Neural cell (in vitro differentiated cells): ENCODE data around the gene PGM2L1. TPM values are rescaled to one million over a fixed set of nuclear protein-coding genes. Genes with fewer than 3 reads are reported as not detected.

Experiments used
- H2AFZ ChIP-seq: fragments of 200-600, 300-800 bp; sonication (generic), shearing (Covaris generic); 2 replicates; pipeline ENCODE4 v1.6.0; 2014; ENCODE audit warnings: low read depth, mild to moderate bottlenecking, antibody characterized with exemption, low read length, moderate library complexity
- H3F3A ChIP-seq: fragments of 200-600 bp; shearing (Covaris generic); 2 replicates; pipeline ENCODE4 v1.6.1; 2016; ENCODE audit warnings: mild to moderate bottlenecking, moderate library complexity, mixed read lengths, antibody characterized with exemption, low read length; ENCODE audit not compliant: insufficient read depth, poor library complexity, severe bottlenecking
- H3K27ac ChIP-seq: fragments of 200-600, 300-800 bp; sonication (generic), shearing (Covaris generic); 2 replicates; pipeline ENCODE4 v1.5.1; 2014; ENCODE audit warnings: mild to moderate bottlenecking, low read length, moderate library complexity
- H3K27me3 ChIP-seq: fragments of 300-800, 200-600 bp; sonication (generic), shearing (Covaris generic); 2 replicates; pipeline ENCODE4 v1.6.0; 2014; ENCODE audit warnings: mild to moderate bottlenecking, low read depth, low read length, moderate library complexity; ENCODE audit not compliant: insufficient read depth
- H3K36me3 ChIP-seq: fragments of 300-800, 200-600 bp; sonication (generic), shearing (Covaris generic); 2 replicates; pipeline ENCODE4 v1.5.1; 2014; ENCODE audit warnings: mild to moderate bottlenecking, antibody characterized with exemption, low read length, moderate library complexity; ENCODE audit not compliant: insufficient read depth
- H3K4me2 ChIP-seq: fragments of 300-800, 200-600 bp; sonication (generic), shearing (Covaris generic); 2 replicates; pipeline ENCODE4 v1.6.0; 2014; ENCODE audit warnings: mild to moderate bottlenecking, low read length
- H3K4me3 ChIP-seq: fragments of 300-800, 200-600 bp; sonication (generic), shearing (Covaris generic); 2 replicates; pipeline ENCODE4 v1.5.1; 2014; ENCODE audit warnings: mild to moderate bottlenecking, low read length, moderate library complexity
- H3K79me2 ChIP-seq: fragments of 200-600 bp; shearing (Covaris generic); replicated peaks from 2 replicates; pipeline ENCODE4 v1.6.0; 2014; ENCODE audit warnings: mild to moderate bottlenecking, low read length, moderate library complexity; ENCODE audit not compliant: insufficient read depth
- H3K9ac ChIP-seq: fragments of 300-800, 200-600 bp; sonication (generic), shearing (Covaris generic); 2 replicates; pipeline ENCODE4 v1.6.1; 2016; ENCODE audit warnings: mild to moderate bottlenecking, low read length, mixed read lengths
- H3K9me2 ChIP-seq: fragments of 200-600 bp; shearing (Covaris generic); 2 replicates; pipeline ENCODE4 v1.6.1; 2016; ENCODE audit warnings: mild to moderate bottlenecking, low read length, mixed read lengths; ENCODE audit not compliant: insufficient read depth
- H3K9me3 ChIP-seq: fragments of 200-600, 300-800 bp; sonication (generic), shearing (Covaris generic); 2 replicates; pipeline ENCODE4 v1.6.1; 2016; ENCODE audit warnings: mild to moderate bottlenecking, mixed run types, low read length, moderate library complexity, mixed read lengths
- H4K20me1 ChIP-seq: fragments of 200-600 bp; shearing (Covaris generic); 2 replicates; pipeline ENCODE4 v1.6.1; 2016; ENCODE audit warnings: mild to moderate bottlenecking, mixed run types; ENCODE audit not compliant: insufficient read depth
- CTCF ChIP-seq: fragments of 450-650 bp; IDR thresholded peaks from 2 replicates; pipeline ENCODE4 v1.5.1; 2014; ENCODE audit warnings: antibody characterized with exemption, mild to moderate bottlenecking, moderate library complexity; ENCODE audit not compliant: poor library complexity, severe bottlenecking
- EP300 ChIP-seq: fragments of 450-650 bp; conservative IDR thresholded peaks from 2 replicates; pipeline ENCODE4 v1.6.1; 2014; ENCODE audit warnings: antibody characterized with exemption, mild to moderate bottlenecking, moderate library complexity; ENCODE audit not compliant: poor library complexity, severe bottlenecking
- EZH2 ChIP-seq: fragments of 200-600, 300-800 bp; shearing (Covaris generic), sonication (generic); IDR thresholded peaks from 2 replicates; pipeline ENCODE4 v1.6.1; 2014; ENCODE audit warnings: antibody characterized with exemption, low read length, borderline replicate concordance, mild to moderate bottlenecking; ENCODE audit not compliant: insufficient read depth, poor library complexity, severe bottlenecking
- MXI1 ChIP-seq: fragments of 450-650 bp; conservative IDR thresholded peaks from 2 replicates; pipeline ENCODE4 v1.6.1; 2014; ENCODE audit warnings: antibody characterized with exemption, mild to moderate bottlenecking; ENCODE audit not compliant: poor library complexity, severe bottlenecking
- POLR2AphosphoS5 ChIP-seq: IDR thresholded peaks from 2 replicates; pipeline ENCODE4 v1.6.1; 2012
- RAD21 ChIP-seq: fragments of 450-650 bp; conservative IDR thresholded peaks from 2 replicates; pipeline ENCODE4 v1.6.1; 2014; ENCODE audit warnings: antibody characterized with exemption, mild to moderate bottlenecking, moderate library complexity
- REST ChIP-seq: IDR thresholded peaks from 2 replicates; pipeline ENCODE4 v1.6.1; 2012; ENCODE audit warnings: borderline replicate concordance
- SMC3 ChIP-seq: fragments of 450-650 bp; conservative IDR thresholded peaks from 2 replicates; pipeline ENCODE4 v1.6.1; 2014; ENCODE audit warnings: antibody characterized with exemption, mild to moderate bottlenecking, moderate library complexity; ENCODE audit not compliant: poor library complexity
- polyA plus RNA-seq: library from polyadenylated mRNA; depleted of rRNA; stranded (reverse); fragments of >200 nt; gene quantifications from 2 replicates; pipeline ENCODE4 v1.2.3, GENCODE V29; 2014

Gene PGM2L1
- polyA plus RNA-seq, 1 donor from 2014 or later = 95.0 TPM

GRCh38 chr11:74310857-74311256, 87.4 kb downstream of the PGM2L1 start:
- TF ChIP-seq EP300 (no peak), CTCF (no peak)
- H3K9ac ChIP-seq = no peak overlapping the region
- H3K9me3 ChIP-seq = peaks cover 3% of the 10 kb centered on the region
- no peak overlapping the region for H3K27ac ChIP-seq
- no peak overlapping the region for H2AFZ ChIP-seq
- H4K20me1 ChIP-seq = no peaks in the 10 kb centered on the region
- peak overlapping the region; percentile 67 for H3K4me3 ChIP-seq
- H3K4me2 ChIP-seq = no peak overlapping the region
- H3K79me2 ChIP-seq = no peaks in the 10 kb centered on the region
- no peaks in the 10 kb centered on the region for H3K36me3 ChIP-seq
- H3K9me2 ChIP-seq = no peaks in the 10 kb centered on the region
- H3F3A ChIP-seq = no peaks in the 10 kb centered on the region
- H3K27me3 ChIP-seq = peaks cover 28% of the 10 kb centered on the region

- Histone ChIP-seq H3F3A (no peaks in the 10 kb centered on the region), H3K9me2 (no peaks in the 10 kb centered on the region), H3K4me2 (no peak overlapping the region), H3K79me2 (no peaks in the 10 kb centered on the region), H3K27me3 (peaks cover 27% of the 10 kb centered on the region), H2AFZ (no peak overlapping the region), H3K36me3 (no peaks in the 10 kb centered on the region), H3K9ac (no peak overlapping the region), H3K9me3 (peaks cover 3% of the 10 kb centered on the region), H4K20me1 (no peaks in the 10 kb centered on the region), H3K27ac (no peak overlapping the region), H3K4me3 (no peak overlapping the region)
- TF ChIP-seq REST = no peak
- TF ChIP-seq MXI1 = no peak
- TF ChIP-seq POLR2AphosphoS5 = no peak
- TF ChIP-seq EZH2 = no peak
Observed at GRCh38 chr11:74307434-74307833, 90.8 kb downstream of the PGM2L1 start.

- H3K4me2 ChIP-seq = no peak overlapping the region
- H3K27ac ChIP-seq = no peak overlapping the region
- TF ChIP-seq RAD21 (no peak), REST (no peak), SMC3 (no peak)
- no peaks in the 10 kb centered on the region for H3K9me3 ChIP-seq
- no peaks in the 10 kb centered on the region for H3K79me2 ChIP-seq
- H3K36me3 ChIP-seq = no peaks in the 10 kb centered on the region
- peaks cover 18% of the 10 kb centered on the region for H3K27me3 ChIP-seq
- no peak overlapping the region for H3K4me3 ChIP-seq
- H4K20me1 ChIP-seq = no peaks in the 10 kb centered on the region
- no peaks in the 10 kb centered on the region for H3K9me2 ChIP-seq
- H2AFZ ChIP-seq = no peak overlapping the region
- H3K9ac ChIP-seq = no peak overlapping the region
- H3F3A ChIP-seq = no peaks in the 10 kb centered on the region
Observed at GRCh38 chr11:74306435-74307175, 91.6 kb downstream of the PGM2L1 start.
